NCI-H510A treated with DMSO at 0.1 percent for 48 hours (cell line): ENCODE results near the gene SFMBT1.

ENCODE experiments used
- DNase-seq: peaks from one replicate; lab custom pipeline; 2025; lab: John Stamatoyannopoulos, UW

SFMBT1 gene

DNA sequence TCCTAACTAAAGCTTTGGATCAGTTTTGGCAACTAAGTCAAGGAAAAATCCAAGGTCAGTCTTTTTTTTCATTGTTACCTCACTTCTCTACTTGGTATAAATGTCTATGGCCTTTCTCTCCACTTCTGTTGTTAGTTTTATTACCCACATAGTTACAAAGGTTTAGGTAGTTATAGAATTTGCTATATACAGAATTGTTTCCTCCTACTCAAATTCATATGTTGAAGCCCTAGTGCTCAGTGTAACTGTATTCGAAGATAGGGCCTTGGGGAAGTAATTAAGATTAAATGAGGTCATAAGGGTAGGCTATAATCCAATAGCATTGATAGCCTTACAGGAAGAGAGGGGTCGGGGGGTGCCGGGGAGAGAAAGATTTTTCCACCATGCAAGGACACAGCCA, 128.8 kb downstream of the SFMBT1 start:
- no peak for DNase-seq

DNA sequence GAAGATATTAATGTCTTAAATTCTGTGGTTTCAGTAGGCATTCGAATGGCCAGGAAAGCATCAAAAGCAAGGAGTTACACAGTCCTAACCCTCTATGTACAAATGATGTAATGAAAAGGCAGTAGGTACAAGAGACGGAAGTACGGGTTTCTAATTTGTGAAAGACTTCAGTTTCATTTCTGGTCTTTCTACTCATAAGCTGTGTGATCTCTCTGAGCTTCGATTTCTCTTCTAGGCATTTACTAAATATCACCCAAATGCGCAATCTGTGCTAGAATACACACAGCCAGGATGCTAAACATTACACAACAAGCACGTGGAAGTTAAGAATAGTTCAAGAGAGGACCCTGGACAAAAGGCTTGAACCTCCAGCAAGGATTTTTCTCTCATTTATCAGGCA, 130.6 kb downstream of the SFMBT1 start:
- DNase-seq: no peak

DNA sequence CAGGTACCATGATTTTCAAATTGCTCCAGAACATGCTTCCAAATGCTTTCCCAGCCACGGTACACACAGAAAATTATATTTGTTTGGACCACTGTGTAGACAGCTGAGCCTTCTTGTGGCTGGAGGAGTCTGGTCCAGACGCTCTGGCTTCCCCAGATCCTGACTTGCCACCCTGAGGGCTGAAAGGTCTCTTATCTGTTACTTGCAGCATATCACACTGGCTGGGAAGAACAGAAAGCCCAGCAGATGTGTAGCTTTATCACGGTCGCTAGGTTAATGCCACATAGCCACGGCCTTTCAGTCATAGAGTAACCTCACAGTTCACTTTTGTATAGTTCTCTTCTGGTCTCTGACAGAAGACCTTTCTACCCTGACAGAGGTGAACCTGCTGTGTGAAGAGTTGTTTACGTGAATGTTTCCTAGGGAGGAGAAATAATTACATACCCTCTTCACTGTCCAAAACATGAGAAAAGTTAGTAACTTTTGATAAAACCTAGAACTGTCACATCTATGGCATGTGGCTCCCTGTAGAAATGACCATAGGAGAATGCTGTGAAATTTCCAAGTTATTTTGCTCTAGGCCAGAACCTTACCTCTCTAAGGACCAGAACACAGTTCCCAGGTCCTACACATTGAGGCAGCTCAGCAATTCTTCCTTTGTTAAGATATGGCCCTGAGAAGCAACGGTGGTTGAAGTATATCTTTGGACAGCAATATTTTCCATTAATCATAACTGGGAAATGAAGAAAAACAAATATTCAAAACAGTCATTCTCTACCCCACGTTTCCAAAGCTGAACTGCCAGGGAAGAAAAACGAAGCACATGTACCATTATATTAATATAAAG, 132.8 kb downstream of the SFMBT1 start:
- no peak for DNase-seq

DNA sequence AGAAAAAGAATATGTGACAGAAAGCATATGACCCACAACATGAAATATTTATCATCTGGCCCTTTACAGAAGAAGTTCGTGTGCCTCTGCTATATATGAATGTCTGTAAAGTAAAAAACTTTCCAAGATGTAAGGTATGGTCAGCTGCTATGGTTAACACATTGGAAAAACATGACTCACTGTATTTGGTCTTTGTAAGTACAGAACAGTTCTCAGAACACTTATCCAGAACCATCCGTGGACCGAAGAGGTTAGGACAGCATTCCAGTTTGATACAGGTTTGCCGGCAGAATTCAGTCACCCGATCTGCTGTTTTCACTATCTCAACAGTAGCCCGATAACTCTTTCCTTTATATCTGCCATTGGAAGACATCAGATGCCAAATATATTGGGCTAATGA, 135.1 kb downstream of the SFMBT1 start:
- DNase-seq: no peak

DNA sequence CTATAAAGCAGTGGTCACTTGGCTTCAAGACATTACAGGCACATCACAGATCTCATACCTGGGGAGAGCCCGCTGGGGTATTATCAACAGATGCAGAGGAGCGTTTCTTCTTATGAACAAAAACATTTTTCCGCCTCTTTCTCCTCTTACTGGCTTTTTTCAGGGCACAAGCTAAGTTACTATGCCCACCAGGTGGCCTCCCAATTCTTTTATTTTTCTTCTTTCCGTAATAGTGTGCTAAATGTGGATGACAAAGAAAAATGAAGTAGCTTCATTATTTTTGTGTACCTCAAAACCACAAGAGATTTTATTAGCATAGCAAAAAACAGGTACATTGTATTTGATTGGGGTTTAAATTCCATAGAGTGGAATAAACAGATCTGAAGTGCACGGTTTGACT, 138.4 kb downstream of the SFMBT1 start:
- no peak for DNase-seq

DNA sequence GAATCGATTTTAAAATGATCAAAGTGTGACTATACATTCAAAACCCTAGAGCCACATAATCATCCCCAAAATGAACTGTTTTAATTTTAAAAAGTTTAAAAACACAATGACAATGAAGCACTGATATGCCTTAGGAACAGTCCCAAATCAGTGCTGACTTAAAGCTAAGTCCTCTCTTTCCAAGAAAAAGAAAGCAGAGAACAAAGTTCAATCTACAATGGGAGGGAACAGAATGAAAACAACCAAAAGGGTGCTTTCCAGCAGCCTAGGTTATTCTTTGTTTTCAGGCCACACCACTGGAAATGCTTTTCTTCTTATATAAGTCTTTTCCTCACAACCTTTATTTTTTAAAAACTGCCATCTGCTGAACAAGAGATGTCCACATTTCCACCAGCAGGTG, 141.3 kb downstream of the SFMBT1 start:
- no peak for DNase-seq

DNA sequence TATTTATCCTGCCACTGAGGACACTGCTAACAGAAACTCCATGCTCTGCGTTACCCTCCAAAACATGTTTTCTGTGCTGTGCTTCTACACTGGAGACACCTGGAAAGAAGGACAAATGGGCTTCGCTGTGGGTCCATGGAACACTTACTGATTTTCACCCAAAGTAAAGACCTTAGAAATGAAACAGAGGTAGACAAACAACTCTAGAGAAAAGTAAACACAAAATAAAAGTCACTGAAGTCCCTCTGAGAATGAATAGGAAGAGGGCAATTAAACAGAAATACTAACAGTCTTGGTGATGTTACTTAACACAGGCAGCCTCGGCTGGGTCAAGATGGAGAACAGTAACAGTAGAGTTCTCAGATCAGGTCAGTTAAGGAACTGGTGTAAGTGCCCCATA, 141.9 kb downstream of the SFMBT1 start:
- DNase-seq: no peak

DNA sequence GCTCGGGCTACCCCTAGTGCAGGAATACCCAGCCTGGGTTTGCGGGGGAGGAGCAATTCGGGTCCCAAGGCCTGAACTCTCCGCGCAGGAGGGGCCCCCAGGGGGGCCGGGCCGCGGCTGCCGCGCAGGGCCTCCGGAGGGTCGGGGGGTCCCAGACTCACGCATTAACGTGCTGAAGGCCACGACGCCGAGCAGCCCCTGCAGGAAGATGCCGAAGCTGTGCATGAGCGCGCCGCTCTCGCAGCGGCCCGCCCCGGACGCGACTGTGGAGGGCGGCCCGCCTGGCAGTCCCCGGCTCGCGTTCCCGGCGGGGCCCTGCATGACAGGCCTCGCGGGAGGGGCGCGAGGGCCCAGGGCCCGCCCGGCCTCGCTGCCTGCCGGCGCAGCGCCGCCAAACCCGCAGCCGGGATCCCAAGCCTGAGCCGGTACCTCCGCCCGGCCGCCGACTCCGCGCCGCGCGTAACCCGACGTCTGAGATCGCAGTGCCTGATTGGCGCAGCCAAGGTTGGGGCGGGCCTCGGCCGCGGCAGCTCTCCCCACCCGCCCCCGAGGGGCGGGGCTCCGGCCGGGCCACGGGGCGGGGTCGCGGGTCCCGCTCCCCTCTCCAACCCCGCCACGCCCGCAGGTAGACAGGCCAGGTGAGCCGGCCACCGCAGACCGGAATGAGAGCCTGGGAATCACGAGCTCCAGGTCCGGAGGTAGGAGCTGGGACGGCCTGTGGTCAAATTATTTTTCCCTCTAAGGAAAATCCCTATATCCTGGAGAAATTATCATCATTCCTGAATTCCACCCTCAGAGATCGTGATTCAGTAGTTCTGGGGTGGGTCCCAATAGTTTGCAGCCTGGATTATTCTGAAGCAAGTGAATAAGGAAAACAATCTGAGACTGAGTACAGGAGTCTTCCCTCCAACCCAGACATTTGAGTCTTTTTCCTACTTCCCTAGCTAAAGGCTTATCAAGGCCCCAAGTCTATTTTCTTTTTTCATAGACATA, 148.4 kb downstream of the SFMBT1 start, which contains the start of gene STIMATE:
STIMATE (minus strand) TSS at position 419 of the 993 bp plus-strand sequence; CDS start at position 321, 98 bp downstream.
- DNase-seq: peak; percentile 73

DNA sequence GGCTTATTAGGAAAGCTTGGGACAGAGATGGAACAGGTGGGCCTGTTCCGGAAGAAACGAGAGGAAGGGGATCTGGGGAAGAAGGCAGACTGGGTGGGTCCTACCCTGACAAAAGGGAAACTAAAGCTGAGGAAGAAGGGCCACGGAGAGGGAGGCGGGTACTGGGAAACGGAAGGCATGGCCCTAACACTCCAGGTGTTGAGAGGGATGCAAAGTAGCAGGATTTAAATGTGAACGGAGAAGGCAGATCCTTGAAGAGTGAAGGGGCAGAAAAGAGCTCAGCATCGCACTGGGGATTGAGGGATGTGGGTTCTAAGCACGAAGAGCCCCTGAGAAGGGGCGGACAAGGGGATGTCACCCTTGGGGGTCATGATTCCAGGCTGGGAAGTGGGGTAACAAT, 149.3 kb downstream of the SFMBT1 start:
- DNase-seq: peak; percentile 11

DNA sequence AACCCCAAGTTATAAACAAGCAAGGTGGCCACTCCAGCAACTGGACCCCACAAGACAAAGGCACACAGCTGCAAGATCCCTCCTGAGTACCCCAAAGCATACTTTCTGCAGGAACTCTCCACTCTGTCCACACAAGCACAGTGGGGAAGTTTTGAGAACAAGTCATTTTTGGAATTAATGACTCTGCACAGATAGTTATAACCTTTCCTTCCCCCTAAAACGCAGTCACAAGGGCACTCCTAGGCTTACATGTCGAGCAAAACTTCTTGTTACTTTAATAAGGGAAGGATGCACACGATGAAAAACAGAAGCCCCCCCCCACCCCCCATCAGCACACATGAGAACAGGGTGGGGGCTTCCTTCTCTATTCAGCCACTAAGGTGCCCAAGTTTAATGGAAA, 149.7 kb downstream of the SFMBT1 start:
- DNase-seq: no peak

DNA sequence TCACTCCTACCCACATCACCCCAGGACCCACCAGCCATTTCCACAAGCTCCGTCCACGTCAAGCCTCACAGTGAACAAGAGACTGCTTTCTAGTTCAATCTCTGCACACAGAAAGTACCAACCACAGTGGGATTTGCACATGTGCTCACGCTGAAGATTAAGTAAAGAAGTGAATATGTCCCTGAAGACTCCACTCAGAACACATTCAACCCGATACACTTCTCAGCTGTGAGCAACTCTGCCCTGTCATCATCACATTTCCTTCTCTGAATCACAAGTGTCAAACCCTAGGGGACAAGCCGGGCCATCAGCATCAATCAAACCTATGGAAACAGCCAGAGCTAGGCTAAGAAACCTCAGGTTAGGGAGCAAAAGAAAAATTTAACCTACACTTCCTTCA, 150.5 kb downstream of the SFMBT1 start:
- no peak for DNase-seq

DNA sequence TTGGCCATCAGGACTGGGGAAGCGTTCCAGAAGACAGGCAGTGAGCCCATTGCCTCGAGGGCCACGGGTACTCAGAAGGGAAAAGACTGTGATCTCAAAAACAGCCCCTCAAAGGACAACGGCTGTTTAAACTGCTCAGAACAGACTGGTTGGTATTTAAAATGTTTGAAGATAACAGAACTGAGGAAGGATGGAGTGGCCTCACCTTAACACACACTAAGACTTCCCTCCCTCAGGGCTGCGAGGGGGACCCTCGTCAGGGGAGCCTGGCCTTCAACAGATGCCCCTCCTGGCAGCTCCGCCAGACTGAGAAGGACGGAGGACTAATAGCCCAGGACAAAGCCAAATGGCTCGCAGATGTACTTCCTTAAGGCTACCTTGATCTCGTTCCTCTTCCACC, 151.1 kb downstream of the SFMBT1 start:
- no peak for DNase-seq

DNA sequence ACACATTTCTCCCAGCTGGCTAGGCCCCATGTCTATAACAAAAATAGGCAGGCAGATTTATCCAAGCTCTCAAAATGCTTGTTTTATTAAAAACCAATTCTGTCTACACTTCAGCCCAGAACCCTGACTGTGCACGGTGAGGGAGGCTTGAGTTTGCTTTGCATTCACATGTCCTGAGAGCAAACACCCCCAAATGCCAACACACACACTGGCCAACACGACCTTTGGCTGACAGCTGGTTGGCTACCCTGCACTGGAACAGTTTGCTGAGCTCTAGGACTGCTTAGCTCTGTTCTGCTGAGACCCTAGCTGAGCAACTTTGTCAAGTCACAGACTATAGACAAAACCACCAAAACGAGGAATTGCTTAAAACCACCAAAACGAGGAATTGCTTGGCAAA, 152.2 kb downstream of the SFMBT1 start:
- no peak for DNase-seq

DNA sequence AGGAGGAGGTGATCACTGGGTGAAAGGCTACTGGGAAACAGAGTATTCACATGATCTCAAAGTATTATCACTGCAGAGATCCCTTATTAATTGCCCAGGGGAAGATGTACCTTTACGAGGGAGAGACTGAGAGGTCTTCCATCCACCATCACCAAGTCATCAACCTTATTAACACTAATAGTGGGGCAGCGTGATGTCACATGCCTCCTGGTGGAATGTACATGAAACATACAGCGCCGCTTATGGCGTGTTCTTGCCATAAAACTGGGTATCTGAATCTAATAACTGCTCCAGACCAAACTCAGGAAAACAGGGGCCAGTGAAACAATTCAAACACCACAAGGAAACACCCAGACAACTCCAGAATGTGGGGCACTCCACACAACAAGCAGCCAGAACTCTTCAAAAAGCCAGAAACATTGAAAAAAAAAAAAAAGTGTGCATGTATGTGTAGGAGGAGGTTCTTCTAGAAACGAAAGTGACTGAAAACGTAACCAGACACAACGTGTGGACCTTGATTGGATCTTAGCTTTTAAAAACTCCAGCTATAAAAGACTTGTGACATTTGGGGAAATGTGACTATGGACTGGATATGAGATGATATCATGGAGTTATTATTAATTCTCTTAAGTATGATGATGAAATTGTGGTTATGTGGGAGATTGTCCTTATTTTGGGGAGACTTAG, 153.1 kb downstream of the SFMBT1 start:
- no peak for DNase-seq

DNA sequence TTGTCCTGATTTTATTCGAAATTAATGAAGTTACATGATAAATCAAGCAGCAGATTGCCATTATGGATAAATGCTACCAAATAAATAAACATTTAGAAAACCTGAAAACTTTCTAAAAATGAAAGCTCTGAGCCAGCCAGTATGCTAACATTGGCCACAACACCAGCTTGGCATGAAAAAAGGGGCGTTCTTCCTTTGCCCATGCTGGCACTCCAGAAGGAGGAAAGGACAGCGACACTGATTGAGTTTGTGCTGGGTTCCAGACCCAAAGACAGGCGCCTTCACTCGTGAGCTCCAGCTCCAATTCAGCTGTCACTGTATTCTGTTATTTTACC, 153.6 kb downstream of the SFMBT1 start:
- DNase-seq: no peak

DNA sequence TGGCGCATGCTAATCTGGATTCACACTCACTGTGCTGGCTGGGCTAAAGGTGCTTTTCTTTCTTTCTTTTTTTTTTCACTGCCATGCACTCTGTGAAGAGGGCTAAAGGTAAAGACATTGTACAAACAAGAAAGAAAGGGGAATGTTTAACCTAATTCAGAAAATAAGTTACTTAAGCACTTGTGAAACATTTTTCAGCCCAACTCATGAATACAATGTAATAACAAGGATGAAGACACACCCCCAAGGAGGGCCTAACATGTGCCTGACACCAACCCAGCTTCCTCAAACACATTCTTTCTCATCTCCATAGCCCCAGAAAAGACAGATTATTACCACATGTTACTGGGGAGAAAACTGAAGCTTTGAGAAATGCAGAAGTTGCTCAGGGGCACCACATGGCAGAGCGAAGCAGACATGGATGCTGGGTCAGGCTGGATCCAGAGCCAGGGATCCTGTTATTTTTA, 154.2 kb downstream of the SFMBT1 start:
- DNase-seq: no peak

DNA sequence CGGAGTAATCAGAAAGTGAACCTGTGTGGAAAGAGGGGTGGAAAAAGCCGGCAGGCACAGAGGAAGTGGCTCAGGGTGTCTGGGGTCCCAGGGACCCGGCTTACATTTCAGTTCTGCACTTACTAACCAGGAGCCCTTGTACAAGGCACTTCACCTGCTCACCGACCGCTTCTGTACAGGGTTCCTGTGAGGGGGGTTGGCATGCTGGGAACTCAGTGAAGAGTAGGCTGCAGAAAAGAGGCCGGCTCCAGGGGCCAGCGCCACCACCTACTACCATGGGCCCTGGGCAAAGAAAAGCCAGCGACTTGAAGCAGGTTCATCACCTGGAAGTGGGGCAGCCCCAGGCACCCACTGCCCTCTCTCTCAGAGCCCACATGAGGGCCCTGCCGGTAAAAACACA, 154.7 kb downstream of the SFMBT1 start:
- DNase-seq: no peak

DNA sequence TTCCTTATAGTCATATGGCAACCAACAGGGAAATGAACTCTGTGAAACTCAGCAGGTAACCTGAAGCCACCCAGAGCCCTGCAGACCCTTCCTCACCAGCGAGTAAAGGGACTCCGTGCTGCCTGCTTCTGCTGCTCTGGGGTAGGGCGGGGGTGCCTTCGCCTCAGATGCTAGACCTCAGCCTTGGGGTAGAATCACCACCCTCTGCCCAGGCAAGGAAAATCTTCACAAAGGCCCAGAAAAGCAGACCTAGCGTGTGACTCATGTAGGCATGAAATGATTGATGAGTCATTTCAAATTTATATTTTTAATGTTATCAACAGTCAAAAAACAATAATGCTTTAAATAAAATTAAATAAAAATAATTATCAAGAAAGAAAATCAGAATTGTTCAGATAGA, 155.1 kb downstream of the SFMBT1 start:
- DNase-seq: no peak

DNA sequence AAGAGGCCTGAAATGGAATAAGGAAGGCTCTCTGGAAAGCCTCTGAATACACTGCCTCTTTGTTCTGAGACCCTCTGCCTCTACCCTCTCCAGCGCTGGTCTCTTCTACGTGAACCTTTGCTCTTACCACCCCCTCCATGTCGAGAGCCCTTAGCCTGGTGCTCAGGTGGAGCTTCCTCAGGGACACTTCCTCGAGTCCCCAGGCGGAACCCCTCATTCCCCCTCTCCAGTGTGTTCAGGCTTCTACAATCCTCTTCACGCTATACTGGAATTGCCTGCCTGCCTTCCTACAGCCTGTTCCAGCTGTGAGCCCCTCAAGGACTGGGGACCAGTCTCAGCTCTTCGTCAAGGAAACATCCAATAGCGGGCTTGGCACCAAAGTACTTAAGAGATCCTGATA, 156.0 kb downstream of the SFMBT1 start:
- DNase-seq: no peak

DNA sequence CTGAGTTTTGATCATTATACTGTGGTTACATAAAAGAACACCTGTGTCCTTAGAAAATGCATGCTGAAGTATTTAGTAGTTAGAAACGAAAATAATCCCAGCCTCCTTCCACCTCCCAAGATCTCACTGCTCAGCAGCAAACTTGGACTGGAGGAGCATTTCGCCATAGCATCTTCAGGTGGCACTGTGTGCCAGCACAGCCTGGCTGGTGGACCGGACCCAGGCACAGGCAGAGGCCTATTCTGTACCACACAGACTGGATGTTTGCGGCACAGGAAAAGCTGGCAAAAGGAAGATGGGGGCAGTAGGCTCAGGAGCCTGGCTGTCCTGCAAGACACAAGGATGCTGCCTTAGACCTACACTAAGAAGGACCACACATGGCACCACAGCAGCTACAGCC, 158.7 kb downstream of the SFMBT1 start:
- no peak for DNase-seq

DNA sequence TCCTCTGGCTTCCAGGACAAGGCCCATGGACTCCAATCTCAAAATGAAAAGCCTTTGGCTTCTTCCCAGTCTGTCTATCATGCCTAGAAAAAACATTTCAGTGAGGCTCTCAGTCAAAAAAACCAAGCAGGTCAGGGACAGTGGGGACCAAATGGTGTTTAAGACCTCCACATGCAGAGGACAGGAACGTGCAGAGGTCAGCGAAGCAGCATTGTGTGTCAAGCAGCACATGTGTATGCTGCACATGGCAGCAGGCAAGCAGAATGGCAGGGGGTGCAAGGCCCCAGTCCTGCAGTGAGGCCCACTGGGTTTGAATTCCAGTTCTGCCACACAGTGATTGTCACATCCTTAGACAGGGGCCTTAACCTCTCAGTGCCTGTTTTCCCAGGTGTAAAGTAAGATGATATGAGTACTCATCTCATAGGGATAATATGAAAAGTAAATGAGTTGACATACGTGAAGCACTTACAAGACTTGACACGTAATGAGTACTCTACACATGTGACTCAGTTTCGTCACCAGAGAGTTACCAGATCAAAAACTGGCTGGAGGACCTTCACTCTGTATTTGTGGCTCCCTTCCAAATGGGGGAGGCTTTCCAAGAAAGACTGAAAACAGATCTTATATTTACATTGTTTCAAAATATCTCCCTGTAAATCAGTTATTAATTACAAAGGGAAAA, 159.7 kb downstream of the SFMBT1 start:
- peak; percentile 31 for DNase-seq

DNA sequence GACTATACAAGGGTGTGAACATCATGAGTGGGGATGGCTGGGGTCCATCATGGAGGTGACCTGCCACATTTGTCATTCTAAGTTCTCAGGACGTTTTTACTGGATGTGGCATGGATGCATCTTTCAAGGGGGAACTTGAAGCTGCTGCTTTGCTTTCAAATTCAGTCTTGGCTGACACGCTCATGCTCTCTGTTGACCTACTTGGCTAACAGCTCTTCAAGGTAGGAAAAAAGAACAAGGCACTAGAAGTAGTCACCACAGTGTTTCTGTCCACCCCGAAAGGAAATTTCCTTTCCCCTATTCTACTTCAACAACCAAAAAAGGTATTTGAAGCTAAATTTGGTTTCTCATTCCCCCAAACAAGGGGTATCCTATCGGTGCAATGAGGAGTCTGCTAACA, 163.5 kb downstream of the SFMBT1 start:
- DNase-seq: no peak
